Embryonic facial prominence (tissue), 1 donor: ENCODE results near the gene SYT6.
"Not testable (repeated sequence)": the region's sequence is repeated elsewhere in the genome, so short reads cannot be mapped to it uniquely, and the experiment has no call there.

Experiments
- DNase-seq: peaks from one replicate; pipeline ENCODE4 v3.0.0-alpha.2; 2016; ENCODE audit errors: extremely low spot score

SYT6 gene

DNA sequence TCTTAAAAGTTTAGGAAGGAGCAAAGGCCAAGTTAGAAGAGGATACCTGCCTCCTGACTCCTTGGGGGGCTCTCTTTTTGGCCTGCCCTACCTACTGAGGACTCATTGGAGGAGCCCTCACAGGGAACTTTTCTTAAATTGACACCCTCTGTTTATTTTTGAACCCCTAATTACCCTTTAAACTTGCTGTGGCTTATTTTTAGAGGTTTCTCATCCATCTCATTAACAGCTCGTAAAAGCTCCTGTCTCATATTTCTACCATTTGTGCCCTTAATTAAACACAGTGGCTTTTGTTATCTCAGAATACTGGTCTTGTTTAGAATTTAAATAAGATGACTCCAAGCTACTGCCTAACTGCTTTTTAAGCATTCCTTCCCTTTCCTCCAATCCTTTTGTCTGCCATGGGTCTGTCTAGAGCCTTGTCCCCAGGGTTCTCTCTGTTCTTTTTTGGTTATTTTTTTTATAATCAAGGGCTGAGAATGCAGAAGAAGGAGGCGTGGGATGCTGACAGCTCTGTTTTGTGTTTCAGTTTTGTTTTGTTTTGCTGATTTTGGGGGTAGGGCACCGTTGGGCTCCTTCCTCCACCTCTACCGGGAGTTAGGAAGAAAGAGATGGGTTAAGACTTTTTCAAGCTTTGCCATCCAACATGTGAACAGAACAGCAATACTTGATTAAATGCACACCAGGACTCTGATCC lies 78.0 kb downstream of the SYT6 start:
- no peak for DNase-seq

DNA sequence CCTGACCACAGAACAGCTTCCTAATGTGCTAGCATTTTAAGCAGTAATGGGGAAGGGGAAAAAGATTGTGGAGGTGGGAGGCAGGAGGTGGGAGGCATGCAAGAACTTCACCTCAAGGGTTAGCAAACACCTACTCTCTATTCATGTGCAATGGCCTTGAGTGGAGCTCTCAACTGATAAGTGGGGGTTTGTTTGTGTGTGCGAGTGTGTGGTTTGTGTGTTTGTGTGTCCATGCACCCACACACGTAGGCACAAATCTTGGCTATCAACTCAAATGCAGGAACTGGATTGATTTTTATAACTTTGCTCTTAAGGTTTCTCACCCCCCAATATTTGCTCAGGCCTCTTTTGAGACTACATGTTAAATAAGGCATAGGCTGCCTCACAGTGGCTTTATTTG lies 78.6 kb downstream of the SYT6 start:
- DNase-seq: no peak

DNA sequence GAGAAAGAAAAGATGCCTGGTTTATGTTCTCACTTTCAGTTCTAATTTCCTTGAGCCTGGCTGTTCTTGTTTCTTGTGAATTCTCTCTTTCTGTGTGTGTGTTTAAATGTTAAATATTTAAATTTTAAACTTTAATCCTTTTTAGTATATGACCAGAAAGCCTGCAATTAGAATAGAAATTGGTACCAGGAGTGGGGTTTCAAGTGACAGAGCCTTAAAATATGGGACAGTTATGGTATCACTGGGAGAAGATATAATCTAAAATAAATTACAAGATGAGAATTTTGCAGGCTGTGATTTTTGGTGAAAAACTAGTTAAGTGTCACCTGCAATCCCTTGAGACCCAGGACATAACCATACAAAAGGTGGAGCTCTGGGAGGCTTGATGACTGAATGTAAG lies 81.4 kb downstream of the SYT6 start:
- DNase-seq: no peak

DNA sequence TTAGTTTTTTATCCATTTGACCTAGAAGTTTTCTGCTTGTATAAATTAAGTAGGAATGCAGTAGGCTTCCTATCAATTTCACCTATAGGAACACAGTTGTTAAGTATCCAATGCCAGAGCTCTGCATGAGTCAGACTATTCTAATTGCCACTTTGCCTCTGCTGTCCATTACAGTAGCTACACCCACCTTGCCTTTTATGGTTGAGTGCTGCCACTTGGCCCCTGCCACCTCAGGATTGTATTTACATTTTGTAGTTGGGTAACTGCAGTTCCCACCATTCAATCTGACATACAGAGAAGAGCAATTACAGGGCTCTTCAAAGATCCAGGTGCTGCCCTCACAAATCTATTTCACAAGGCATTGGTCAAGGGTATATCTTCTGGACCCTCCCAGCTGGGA lies 83.9 kb downstream of the SYT6 start:
- DNase-seq: not testable (repeated sequence)

DNA sequence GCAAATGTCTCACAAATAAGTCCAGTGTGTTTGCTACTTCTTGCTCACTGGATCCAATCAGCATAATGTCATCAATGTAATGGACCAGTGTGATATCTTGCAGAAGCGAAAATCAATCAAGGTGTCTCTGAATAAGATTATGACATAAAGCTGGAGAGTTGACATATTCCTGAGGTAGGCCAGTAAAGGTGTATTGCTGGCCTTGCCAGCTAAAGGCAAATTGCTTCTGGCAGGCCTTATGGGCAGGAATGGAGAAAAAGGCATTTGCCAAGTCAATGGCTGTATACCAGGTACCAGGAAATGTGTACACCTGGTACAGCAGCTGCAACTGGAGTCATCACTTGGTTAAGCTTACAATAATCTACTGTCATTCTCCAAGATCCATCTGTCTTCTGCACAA lies 85.0 kb downstream of the SYT6 start:
- not testable (repeated sequence) for DNase-seq

DNA sequence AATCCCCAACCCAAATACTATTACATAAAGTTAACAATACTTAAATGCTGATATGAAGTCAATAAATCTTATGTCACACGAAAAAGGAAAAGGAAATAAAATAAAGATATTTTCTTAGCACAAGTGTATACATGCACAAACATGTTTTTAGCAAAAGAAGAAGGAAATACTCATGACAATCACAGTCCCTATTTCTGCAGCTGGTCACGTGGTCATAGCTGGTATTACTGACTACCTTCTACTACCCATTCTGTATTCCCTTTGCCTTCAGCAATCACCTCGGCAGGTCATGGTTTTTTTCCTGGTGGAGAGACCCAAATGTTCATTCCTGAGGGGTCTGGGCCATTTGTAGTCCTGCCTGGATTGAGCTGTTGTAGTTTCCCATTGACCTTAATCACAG lies 88.0 kb downstream of the SYT6 start:
- DNase-seq: not testable (repeated sequence)

DNA sequence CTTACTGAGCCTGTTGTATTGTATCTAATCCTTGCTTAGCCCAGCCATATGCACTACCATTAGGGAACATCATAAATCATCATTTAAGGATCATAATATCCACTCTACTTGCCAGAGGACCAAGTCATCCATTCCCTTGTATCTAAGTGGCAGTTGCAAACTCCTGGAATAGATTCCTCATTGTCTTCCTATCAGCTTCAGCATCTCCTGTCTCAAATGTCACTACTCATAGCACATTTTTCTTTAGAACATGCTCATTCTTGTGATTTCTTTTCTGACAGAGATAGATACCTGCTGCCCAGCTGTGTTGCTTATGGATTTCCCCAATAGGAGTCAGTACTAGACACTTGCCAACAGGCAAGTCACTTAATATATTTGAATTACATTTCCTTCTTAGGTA lies 90.1 kb downstream of the SYT6 start:
- no peak for DNase-seq

DNA sequence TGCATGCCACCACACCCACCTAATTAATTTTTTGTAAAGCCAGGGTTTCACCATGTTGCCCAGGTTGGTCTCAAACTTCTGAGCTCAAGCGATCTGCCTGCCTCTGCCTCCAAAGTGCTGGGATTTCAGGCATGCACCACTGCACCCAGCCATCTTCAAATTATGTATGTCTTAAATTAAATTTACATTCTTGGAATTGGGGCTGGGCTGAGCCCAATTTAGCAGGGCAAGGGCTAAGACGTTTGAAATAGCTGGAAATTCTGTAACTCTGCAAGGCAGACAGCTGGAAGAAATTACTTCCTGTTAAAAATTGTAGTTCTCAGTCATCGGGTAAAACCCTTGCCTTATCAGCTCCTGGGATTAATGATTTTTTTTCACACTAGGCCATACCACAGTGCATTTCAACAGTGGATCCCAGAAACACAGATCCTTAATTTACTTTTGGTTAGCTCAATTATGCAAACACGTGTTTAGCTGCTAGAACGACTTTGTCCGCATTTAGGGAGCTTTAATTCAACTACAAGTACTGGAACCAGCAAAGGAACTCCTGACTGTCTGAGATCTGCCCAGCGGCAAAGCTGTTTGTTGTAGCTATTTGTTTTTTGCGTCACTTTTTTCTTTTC lies 91.1 kb downstream of the SYT6 start:
- peak; percentile 17 for DNase-seq

DNA sequence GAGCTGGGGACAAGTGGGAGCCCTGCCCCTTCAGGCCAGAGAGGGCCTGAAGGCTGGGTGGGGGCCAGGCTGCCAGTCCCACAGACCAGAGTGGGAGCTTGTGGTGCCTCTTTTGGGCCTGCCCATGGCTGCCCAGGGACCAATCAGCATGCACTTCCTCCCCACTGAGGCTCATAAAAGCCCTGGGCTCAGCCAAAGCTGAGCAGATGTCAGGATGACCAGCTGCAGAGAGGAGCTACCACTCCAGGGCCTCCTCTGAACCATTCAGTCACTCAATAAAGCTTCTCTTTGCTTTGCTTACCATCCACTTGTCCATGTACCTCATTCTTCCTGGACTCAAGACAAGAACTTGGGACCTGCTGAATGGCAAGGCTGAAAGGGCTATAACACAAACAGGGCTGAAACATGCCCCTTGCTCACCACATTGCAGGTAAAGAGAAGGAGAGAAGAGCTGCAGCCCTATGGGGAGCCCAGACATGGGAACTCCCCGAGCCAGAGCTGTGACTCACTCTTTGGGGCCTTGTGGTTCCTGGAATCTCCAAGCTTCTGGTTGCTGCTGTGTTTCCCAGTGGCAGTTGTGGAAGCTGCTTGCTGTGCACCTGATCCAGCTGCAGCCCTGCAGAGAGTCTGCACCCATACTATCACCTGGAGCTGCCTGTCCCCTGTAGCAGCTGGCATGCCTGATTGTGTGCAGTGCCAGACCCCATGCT lies 92.4 kb downstream of the SYT6 start:
- DNase-seq: no peak

DNA sequence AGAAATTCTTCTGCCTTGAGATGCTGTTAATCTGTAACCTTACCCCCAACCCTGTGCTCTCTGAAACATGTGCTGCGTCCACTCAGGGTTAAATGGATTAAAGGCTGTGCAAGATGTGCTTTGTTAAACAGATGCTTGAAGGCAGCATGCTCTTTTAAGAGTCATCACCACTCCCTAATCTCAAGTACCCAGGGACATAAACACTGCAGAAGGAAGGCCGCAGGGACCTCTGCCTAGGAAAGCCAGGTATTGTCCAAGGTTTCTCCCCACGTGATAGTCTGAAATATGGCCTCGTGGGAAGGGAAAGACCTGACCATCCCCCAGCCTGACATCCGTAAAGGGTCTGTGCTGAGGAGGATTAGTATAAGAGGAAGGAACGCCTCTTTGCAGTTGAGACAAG lies 95.4 kb downstream of the SYT6 start:
- DNase-seq: not testable (repeated sequence)

DNA sequence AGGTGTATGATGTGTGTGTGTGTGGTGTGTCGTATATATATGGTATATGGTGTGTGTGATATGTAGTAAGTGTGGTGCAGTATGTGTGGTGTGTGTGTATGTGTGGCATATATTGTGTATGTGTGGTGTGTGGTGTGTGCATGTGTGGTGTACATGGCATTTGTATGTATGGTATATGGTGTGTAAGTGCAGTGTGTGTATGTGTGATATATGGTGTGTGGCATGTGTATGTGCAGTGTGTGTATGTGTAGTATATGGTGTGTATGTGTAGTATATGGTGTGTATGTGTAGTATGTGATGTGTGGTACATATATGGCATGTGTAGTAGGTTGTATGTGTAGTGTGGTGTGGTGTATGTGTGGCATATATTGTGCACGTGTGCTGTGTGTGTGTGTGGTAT lies 99.5 kb downstream of the SYT6 start:
- DNase-seq: no peak

DNA sequence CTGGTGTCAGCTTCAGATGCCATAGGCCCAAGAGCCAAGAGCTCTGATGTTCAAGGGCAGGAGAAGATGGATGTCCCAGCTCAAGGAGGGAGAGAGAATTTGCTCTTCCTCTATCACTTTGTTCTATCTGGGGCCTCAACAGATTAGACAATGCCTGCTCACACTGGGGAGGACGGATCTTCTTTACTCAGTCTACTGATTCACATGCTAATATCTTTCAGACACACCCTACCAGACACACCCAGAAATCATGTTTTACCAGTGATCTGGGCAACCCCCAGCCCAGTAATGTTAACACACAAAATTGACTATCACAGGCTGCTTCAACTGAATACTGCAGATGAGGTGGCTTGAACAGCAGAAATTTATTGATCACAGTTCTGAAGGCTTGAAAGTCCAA lies 105.4 kb downstream of the SYT6 start:
- DNase-seq: no peak

DNA sequence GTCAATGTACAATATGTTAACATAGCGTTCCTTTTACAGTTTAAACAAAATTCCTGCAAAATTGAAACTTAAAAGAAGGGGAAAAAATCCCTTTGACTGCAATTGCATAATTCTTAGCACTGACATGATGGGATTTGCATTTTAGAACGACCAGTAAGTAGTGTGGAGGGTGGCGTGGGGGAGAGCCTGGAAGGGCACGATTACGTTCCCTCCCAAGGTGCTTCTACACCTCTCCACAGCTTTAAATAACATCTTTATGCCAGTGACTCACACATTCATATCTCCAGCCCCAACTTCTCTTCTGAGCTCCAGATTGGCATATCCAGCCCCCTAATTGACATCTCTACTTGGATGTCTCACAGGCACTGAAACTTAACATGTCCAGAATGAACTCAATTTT lies 110.1 kb downstream of the SYT6 start:
- no peak for DNase-seq

DNA sequence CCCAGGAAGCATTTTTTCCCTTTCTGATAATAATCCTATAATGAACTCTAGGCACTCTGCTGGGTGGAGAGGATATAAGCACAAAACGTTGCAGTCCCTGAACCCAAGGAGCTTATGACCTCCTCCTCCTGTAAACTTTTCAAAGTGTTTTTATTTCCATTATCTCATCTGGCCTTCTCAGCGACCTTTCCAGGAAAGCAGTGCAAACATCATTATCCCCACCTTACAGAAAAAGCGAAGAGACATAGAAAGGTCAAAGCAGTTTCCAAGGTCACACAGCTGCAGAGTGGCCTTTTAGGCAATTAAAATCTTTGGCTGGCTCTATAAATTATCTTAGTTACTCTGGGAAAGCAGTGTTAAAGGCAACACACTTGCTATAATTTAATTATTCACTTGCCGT lies 110.6 kb downstream of the SYT6 start:
- no peak for DNase-seq

DNA sequence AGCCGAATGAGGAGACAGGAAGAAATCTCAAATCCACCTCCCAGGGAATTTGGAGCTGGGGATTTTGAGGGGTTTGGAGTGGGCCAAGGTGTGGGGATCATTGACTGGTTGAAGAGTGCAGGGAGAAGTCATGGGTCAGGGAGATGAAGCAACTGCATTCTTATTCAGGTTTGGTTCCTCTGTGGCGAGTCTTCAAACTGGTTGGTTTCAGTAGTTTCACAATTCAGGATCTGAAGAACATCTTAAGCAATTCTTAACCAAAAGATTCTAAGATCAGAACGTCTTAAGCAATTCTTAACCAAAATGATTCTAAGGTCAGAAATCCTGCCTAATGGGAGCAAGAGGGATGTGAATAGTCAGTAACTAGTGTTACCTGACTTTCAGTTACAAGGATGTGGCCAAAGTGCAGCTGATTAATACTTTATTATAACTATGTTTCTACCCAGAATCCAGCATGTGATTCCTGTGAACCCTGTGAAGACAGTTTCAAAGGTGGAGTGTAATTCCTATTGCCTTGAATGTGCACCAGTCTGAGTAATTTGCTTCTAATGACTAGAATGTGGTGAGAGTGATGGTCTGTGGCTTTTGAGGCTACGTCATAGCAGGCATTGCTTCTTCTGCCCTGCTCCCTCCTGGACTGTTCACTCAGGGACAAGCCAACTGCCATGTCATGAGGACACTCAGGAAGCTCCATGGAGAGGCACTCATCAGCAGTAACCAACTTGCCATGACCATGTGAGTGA lies 113.2 kb downstream of the SYT6 start:
- DNase-seq: no peak
